GM18868 (cell line): Measurements from ENCODE around the gene PDGFA.
"Not testable (repeated sequence)": the region's sequence is repeated elsewhere in the genome, so short reads cannot be mapped to it uniquely, and the experiment has no call there.

ENCODE experiments used
- ATAC-seq: cut with Tn5 transposase; IDR thresholded peaks from one replicate; pipeline ENCODE4 v1.9.1; 2021; ENCODE audit warnings: mild to moderate bottlenecking, moderate library complexity; ENCODE audit not compliant: unreplicated experiment

PDGFA gene

GRCh38 chr7:552151-552867 is 32.7 kb upstream of the PDGFA start:
- not testable (repeated sequence) for ATAC-seq

GRCh38 chr7:551615-551970 is 31.9 kb upstream of the PDGFA start:
- not testable (repeated sequence) for ATAC-seq

DNA sequence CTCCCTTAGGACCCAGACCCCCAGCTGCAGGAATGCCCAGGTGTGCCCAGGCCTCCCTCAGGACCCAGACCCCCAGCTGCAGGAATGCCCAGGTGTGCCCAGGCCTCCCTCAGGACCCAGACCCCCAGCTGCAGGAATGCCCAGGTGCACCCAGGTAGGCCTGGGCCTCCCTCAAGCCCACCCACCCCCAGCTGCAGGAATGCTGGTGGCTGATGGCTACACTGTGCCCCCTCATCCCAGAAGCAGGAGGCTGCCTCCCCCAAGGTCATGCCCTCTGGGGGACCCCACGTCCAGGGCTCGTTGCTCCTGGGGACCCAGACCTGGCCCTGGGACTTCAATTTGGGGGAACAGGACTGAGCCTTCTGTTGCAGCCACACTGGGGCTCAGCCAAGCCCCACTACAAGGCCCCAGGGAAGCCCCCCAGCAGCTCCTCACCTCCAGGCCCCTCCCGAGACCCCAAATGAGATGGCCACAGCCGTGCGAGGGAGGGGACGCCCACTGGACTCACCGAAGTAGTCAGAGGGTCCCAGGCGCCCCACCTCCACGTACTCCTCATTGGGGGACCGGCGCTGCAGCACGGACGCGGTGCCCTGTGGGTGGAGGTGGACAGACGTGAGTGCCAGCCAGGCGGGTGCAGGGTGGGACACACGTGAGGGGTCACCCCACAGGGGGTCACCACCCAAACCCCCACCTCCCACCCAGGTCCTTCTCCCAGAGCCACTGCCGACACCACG is 31.4 kb upstream of the PDGFA start:
- ATAC-seq = no peak

- ATAC-seq = no peak
Observed at GRCh38 chr7:549891-550625, 30.4 kb upstream of the PDGFA start.

DNA sequence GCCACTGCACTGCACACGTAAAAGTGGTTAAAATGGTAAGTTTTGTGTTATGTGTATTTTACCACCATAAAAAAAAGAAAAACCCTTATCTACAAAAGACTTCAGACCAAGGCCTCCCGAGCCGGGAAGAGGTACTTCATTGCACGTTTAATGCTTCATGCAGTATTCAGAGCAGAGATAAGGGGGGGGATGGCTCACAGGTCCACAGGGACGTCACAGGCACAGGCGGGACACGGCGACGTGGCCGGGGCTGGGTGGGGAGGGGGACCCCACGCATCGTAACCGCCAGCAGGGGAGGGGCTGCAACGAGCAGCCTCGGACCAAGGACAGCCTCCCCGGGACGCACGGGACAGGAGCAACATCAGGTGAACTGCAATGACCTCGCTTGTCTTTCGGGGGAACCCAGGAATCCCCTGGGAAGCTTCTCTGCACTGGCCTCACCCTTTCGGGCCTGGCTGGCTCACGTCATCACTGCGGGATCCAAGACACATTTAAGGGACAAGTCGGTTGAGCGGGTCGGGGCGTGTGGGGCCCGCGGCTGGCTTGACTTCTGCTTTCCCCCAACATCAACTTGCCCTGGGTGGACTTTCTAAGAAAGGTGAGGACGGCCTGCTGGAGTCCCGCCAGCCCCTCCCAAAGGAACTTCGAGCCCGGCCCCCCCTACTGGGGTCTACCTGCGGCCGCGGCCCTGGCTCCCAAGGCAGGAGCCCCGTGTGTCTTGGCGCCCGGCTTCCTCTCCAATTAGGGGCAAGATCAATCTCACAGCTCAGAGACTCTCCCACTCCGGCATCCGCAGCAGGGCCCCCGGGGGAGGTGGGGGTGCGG is 29.6 kb upstream of the PDGFA start:
- no peak for ATAC-seq

DNA sequence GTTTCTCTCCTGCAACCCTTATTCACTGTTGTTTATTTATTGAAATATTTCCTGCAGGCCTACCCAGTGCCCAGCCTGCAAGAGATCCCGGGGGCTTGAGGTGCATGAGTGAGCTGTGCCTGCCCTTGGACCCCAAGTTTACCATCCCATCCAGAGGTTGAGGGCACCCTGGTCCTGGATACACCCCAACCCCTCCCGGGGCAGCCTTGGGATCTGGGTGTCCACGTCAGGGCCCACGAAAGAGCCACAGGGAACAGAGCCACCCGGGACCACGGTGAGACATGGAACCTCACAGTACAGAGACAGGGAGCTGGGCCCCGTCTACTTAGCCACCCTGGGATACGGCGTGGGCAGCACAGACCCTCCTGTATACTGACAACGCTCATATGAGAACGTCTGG is 28.8 kb upstream of the PDGFA start:
- no peak for ATAC-seq

GRCh38 chr7:545470-545869 is 25.8 kb upstream of the PDGFA start:
- ATAC-seq = no peak

- no peak for ATAC-seq
Observed at GRCh38 chr7:544338-545221, 24.9 kb upstream of the PDGFA start.

- ATAC-seq = no peak
Observed at GRCh38 chr7:543501-544337, 24.1 kb upstream of the PDGFA start.

- ATAC-seq = no peak
Observed at GRCh38 chr7:542713-543500, 23.3 kb upstream of the PDGFA start.

GRCh38 chr7:542131-542712 is 22.6 kb upstream of the PDGFA start:
- ATAC-seq = no peak

- no peak for ATAC-seq
Observed at GRCh38 chr7:541661-542060, 22.0 kb upstream of the PDGFA start.

GRCh38 chr7:540997-541396 is 21.4 kb upstream of the PDGFA start:
- ATAC-seq = no peak

DNA sequence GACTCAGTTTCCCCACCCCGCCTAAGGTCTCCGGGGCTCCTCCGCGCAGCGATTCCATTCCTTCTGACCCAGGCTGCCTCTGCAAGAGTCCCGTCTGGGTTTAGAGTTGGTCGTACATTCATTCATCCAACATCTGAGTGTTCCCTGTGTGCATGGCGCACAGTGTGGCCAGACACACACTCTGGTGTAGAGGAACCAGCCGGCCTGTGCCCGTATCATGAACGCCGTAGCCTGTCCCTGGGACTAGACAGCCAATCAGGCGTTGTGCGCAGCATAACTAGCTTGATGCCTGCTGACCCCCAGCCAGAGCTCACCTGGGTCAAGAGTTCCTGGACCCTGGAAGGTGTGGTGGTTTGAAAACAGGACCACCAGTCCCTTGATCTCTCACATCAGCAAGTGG is 20.9 kb upstream of the PDGFA start:
- ATAC-seq = no peak

GRCh38 chr7:539731-540411 is 20.2 kb upstream of the PDGFA start:
- ATAC-seq = no peak

- no peak for ATAC-seq
Observed at GRCh38 chr7:538764-539685, 19.4 kb upstream of the PDGFA start.
